ENCODE results near the gene HDLBP. TPM values are rescaled to one million over a fixed set of nuclear protein-coding genes. Genes with fewer than 3 reads are reported as not detected.

HDLBP gene
- total RNA-seq, 4 donors from 2014 or later, result 324 to 412 (median 363) TPM

DNA sequence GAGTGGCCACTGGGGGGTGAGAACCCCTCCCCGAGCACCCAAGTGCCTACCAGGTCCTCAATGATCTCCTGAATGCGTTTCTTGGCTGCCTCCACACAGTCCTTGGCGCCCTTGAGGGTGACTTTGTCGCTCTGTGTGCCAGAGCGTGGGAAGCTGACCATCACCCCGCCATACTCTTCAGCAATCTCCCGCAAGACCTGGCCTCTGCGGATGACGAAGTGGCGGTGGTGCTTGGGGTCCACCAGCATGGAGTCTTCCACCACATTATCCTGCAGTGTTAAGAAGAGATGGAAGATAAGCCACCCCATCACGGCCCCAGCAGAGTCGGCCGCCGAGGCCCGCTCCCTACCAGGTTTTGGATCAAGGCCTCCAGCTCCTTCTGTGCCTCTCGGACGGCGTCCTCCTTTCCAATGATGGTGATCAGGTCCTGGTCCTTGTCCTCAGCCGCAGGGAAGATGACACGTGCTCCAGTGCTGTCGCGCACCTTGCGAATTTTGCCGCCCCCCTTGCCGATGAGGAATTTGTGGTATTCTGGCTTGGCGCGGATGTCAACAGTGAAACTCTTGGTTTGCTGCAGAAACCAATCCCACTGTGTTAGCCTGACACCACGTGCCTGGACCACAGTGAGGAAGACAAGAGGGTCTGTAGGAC, 75.8 kb downstream of the HDLBP start:
- Histone ChIP-seq H3K4me1 (no peaks in the 10 kb centered on the region), H3K4me3 (no peak overlapping the region), H3K36me3 (peaks cover 11 to 98% (median 61%) of the 10 kb centered on the region in 3 donors), H3K9me3 (no peaks in the 10 kb centered on the region), H3K27me3 (no peaks in the 10 kb centered on the region), H3K27ac (no peak overlapping the region)
- 93% methylated on average over 27 to 28 of the region's 28 CpGs for WGBS, 2 donors
- DNase-seq (ENCODE audit: low spot score in 2 of 2), result no peak
- no peak for TF ChIP-seq POLR2A (IDR thresholded peaks at IDR 0.05)
- no peak for TF ChIP-seq EP300 (IDR thresholded peaks at IDR 0.05)
- TF ChIP-seq, protein P1, sequence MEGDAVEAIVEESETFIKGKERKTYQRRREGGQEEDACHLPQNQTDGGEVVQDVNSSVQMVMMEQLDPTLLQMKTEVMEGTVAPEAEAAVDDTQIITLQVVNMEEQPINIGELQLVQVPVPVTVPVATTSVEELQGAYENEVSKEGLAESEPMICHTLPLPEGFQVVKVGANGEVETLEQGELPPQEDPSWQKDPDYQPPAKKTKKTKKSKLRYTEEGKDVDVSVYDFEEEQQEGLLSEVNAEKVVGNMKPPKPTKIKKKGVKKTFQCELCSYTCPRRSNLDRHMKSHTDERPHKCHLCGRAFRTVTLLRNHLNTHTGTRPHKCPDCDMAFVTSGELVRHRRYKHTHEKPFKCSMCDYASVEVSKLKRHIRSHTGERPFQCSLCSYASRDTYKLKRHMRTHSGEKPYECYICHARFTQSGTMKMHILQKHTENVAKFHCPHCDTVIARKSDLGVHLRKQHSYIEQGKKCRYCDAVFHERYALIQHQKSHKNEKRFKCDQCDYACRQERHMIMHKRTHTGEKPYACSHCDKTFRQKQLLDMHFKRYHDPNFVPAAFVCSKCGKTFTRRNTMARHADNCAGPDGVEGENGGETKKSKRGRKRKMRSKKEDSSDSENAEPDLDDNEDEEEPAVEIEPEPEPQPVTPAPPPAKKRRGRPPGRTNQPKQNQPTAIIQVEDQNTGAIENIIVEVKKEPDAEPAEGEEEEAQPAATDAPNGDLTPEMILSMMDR (IDR thresholded peaks at IDR 0.05), result no peak

DNA sequence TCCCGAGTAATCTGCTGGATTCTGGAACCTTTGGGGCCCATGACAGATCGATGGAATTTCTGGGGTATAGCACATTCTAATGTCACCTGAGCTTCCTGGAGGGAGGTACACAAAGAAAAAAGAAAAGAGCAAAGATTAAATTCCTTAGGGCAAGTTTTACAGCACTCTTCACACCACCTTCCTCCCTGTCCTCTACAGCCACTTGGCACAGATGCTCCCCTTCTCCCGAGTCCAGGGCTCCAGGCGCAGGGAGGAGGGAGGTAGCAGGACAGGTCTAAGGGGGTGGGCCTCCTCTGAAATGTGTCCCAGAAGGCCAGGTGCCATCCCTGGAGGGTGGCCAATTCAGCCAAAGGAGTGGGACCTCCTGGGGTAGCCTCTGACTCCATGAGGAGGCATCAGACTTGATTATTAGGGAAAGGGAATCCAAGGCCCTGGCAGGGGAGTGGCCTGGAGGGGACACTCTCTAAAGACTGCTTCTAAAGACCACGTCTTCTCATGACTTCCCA, 76.7 kb downstream of the HDLBP start:
- H3K4me1 ChIP-seq, result no peaks in the 10 kb centered on the region
- no peak for DNase-seq (ENCODE audit: low spot score in 2 of 2)
- peaks cover 12 to 98% (median 68%) of the 10 kb centered on the region in 3 donors for H3K36me3 ChIP-seq
- H3K27ac ChIP-seq, result no peak overlapping the region
- WGBS, 2 donors, result 84% methylated on average over 5 of the region's 5 CpGs
- H3K9me3 ChIP-seq, result no peaks in the 10 kb centered on the region
- H3K27me3 ChIP-seq, result no peaks in the 10 kb centered on the region
- H3K4me3 ChIP-seq, result no peak overlapping the region
- TF ChIP-seq, protein P1 (IDR thresholded peaks at IDR 0.05), result no peak
- no peak for TF ChIP-seq POLR2A (IDR thresholded peaks at IDR 0.05)
- no peak for TF ChIP-seq EP300 (IDR thresholded peaks at IDR 0.05)

GRCh38 chr2:241237949-241238371, 77.5 kb downstream of the HDLBP start:
- no peak overlapping the region for H3K4me3 ChIP-seq
- WGBS, 2 donors, result 91 to 93% methylated on average over 6 to 12 of the region's 12 CpGs
- no peak for DNase-seq (ENCODE audit: low spot score in 2 of 2)
- no peaks in the 10 kb centered on the region for H3K9me3 ChIP-seq
- TF ChIP-seq, protein P1 (IDR thresholded peaks at IDR 0.05), result no peak
- TF ChIP-seq POLR2A (IDR thresholded peaks at IDR 0.05) (no peak), EP300 (IDR thresholded peaks at IDR 0.05) (no peak)
- H3K27ac ChIP-seq, result no peak overlapping the region
- no peaks in the 10 kb centered on the region for H3K27me3 ChIP-seq
- H3K4me1 ChIP-seq, result no peaks in the 10 kb centered on the region
- peaks cover 12 to 98% (median 73%) of the 10 kb centered on the region in 3 donors for H3K36me3 ChIP-seq

- Histone ChIP-seq H3K27me3 (no peaks in the 10 kb centered on the region), H3K9me3 (no peaks in the 10 kb centered on the region), H3K36me3 (peaks cover 7 to 98% (median 71%) of the 10 kb centered on the region in 3 donors), H3K4me3 (no peak overlapping the region), H3K4me1 (no peaks in the 10 kb centered on the region), H3K27ac (no peak overlapping the region)
- DNase-seq (ENCODE audit: low spot score in 2 of 2), result no peak
- TF ChIP-seq EP300 (IDR thresholded peaks at IDR 0.05) (no peak), POLR2A (IDR thresholded peaks at IDR 0.05) (no peak)
- TF ChIP-seq, protein P1 (IDR thresholded peaks at IDR 0.05), result no peak
- WGBS, 2 donors, result 84 to 86% methylated on average over 6 of the region's 6 CpGs
Observed at GRCh38 chr2:241237047-241237446, 78.4 kb downstream of the HDLBP start.

- Histone ChIP-seq H3K36me3 (peaks cover 7 to 100% (median 76%) of the 10 kb centered on the region in 3 donors), H3K27me3 (no peaks in the 10 kb centered on the region), H3K4me1 (no peaks in the 10 kb centered on the region), H3K4me3 (no peak overlapping the region), H3K9me3 (no peaks in the 10 kb centered on the region), H3K27ac (no peak overlapping the region)
- WGBS, 2 donors, result 89 to 90% methylated on average over 26 to 30 of the region's 30 CpGs
- TF ChIP-seq, protein P1 (IDR thresholded peaks at IDR 0.05), result no peak
- TF ChIP-seq POLR2A (IDR thresholded peaks at IDR 0.05), result no peak
- TF ChIP-seq EP300 (IDR thresholded peaks at IDR 0.05), result no peak
- DNase-seq (ENCODE audit: low spot score in 2 of 2), result no peak
Observed at GRCh38 chr2:241235859-241236593, 79.4 kb downstream of the HDLBP start.

Data from tibial nerve (tissue), 4 donors.